Gastroesophageal sphincter (tissue), 4 donors: Measurements from ENCODE around the gene FHIP2A. TPM values are rescaled to one million over a fixed set of nuclear protein-coding genes. Genes with fewer than 3 reads are reported as not detected.
"Not testable (repeated sequence)": the region's sequence is repeated elsewhere in the genome, so short reads cannot be mapped to it uniquely, and the experiment has no call there.

Source experiments
- ATAC-seq: fragments of 150-250 bp; one replicate; pipeline ENCODE4 v1.9.1; 2016; ENCODE audit warnings: mild to moderate bottlenecking, moderate library complexity
- H3K27ac ChIP-seq, 4 donors: fragments of 200-600 bp; sonication (generic) in 3 of 4; 1 replicate in 3 of 4; 2 replicates in 1 of 4; pipeline ENCODE4 v1.5.1; 2016 to 2019
- H3K27me3 ChIP-seq: fragments of 200-600 bp; sonication (generic); one replicate; pipeline ENCODE4 v1.5.1; 2019
- H3K36me3 ChIP-seq, 2 donors: fragments of 200-600 bp; sonication (generic); one replicate each; pipeline ENCODE4 v1.5.1; 2019; ENCODE audit warnings: control low read depth in 1 of 2
- H3K4me1 ChIP-seq, 3 donors: fragments of 200-600 bp; sonication (generic); 1 replicate in 2 of 3; 2 replicates in 1 of 3; pipeline ENCODE4 v1.5.1; 2016 to 2019; ENCODE audit warnings: control low read depth in 2 of 3
- H3K4me3 ChIP-seq, 2 donors: fragments of 200-600 bp; sonication (generic); one replicate each; pipeline ENCODE4 v1.5.1; 2019; ENCODE audit warnings: mild to moderate bottlenecking in 1 of 2, moderate library complexity in 1 of 2
- H3K9me3 ChIP-seq, 3 donors: fragments of 200-600 bp; sonication (generic); one replicate each; pipeline ENCODE4 v1.5.1; 2017 to 2019; ENCODE audit warnings: control low read depth in 2 of 3
- EP300 ChIP-seq: sonication (generic); formaldehyde crosslinking; IDR thresholded peaks from one replicate; pipeline ENCODE4 v1.6.1; 2017; ENCODE audit warnings: antibody characterized with exemption, mild to moderate bottlenecking
- POLR2A ChIP-seq, 2 donors: fragments of 450-650 bp; IDR thresholded peaks; one replicate each; pipeline ENCODE4 v1.6.1; 2017; ENCODE audit warnings: antibody characterized with exemption in 2 of 2, mild to moderate bottlenecking in 2 of 2, moderate library complexity in 1 of 2
- POLR2AphosphoS5 ChIP-seq: sonication (generic); formaldehyde crosslinking; IDR thresholded peaks from one replicate; pipeline ENCODE4 v1.6.1; 2017; ENCODE audit warnings: antibody characterized with exemption
- WGBS, 2 donors: methylation state at CpG; one replicate each; pipeline ENCODE4 v1.1.5; 2018; ENCODE audit warnings: low coverage in 1 of 2; 5-methylcytosine and 5-hydroxymethylcytosine counted together
- total RNA-seq, 4 donors: library from RNA; depleted of rRNA; stranded (reverse); fragments of >200 nt; gene quantifications; one replicate each; pipeline ENCODE4 v1.1.0, GENCODE V29; 2016
- TF ChIP-seq, protein P1 (sequence below), 4 experiments: fragments of 200-600 bp in 2 of 4; fragments of 450-650 bp in 2 of 4; sonication (generic) in 1 of 4; IDR thresholded peaks; one replicate each; pipeline ENCODE4 v1.5.1; 2017 to 2019; ENCODE audit warnings: antibody characterized with exemption in 4 of 4, mild to moderate bottlenecking in 2 of 4, moderate library complexity in 2 of 4

The FHIP2A gene
- total RNA-seq, 4 donors from 2014 or later: 33.4 to 51.5 (median 35.9) TPM

DNA sequence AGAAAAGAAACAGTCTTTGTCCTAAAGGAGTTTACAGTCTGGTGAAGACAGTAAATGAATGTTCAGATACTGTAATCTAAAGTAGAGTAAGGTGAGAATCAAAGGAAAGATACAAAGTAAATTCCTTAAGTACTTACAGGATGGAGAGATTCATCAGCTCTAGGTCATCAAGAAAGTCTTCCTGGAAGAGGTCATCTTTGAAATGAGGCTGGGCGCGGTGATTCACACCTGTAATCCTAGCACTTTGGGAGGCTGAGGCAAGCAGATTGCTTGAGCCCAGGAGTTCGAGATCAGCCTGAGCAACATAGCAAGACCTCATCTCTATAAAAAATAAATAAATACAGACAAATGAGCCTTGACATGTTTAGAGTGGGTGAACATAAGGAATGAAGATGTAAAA lies 18.3 kb downstream of the FHIP2A start:
- peaks cover 12 to 100% of the 10 kb centered on the region in 2 donors for H3K36me3 ChIP-seq
- no peak overlapping the region for H3K27ac ChIP-seq
- no peaks in the 10 kb centered on the region for H3K27me3 ChIP-seq
- H3K4me1 ChIP-seq: no peaks in the 10 kb centered on the region
- H3K9me3 ChIP-seq: no peaks in the 10 kb centered on the region
- no peak overlapping the region for H3K4me3 ChIP-seq
- no peak for TF ChIP-seq POLR2A (IDR thresholded peaks at IDR 0.05)
- TF ChIP-seq, protein P1, sequence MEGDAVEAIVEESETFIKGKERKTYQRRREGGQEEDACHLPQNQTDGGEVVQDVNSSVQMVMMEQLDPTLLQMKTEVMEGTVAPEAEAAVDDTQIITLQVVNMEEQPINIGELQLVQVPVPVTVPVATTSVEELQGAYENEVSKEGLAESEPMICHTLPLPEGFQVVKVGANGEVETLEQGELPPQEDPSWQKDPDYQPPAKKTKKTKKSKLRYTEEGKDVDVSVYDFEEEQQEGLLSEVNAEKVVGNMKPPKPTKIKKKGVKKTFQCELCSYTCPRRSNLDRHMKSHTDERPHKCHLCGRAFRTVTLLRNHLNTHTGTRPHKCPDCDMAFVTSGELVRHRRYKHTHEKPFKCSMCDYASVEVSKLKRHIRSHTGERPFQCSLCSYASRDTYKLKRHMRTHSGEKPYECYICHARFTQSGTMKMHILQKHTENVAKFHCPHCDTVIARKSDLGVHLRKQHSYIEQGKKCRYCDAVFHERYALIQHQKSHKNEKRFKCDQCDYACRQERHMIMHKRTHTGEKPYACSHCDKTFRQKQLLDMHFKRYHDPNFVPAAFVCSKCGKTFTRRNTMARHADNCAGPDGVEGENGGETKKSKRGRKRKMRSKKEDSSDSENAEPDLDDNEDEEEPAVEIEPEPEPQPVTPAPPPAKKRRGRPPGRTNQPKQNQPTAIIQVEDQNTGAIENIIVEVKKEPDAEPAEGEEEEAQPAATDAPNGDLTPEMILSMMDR (IDR thresholded peaks at IDR 0.05): no peak
- no peak for TF ChIP-seq EP300
- TF ChIP-seq POLR2AphosphoS5: no peak
- 98 to 100% methylated on average over 3 of the region's 3 CpGs for WGBS, 2 donors
- ATAC-seq: no peak

GRCh38 chr10:114845978-114846693 lies 24.6 kb downstream of the FHIP2A start:
- 83 to 91% methylated on average over 8 of the region's 8 CpGs for WGBS, 2 donors
- TF ChIP-seq POLR2A (IDR thresholded peaks at IDR 0.05) (no peak), EP300 (no peak), POLR2AphosphoS5 (no peak)
- TF ChIP-seq, protein P1 (IDR thresholded peaks at IDR 0.05): no peak
- Histone ChIP-seq H3K4me1 (no peaks in the 10 kb centered on the region), H3K4me3 (no peak overlapping the region), H3K27me3 (no peaks in the 10 kb centered on the region), H3K9me3 (no peaks in the 10 kb centered on the region), H3K27ac (no peak overlapping the region), H3K36me3 (peaks cover 4 to 100% of the 10 kb centered on the region in 2 donors)
- no peak for ATAC-seq

DNA sequence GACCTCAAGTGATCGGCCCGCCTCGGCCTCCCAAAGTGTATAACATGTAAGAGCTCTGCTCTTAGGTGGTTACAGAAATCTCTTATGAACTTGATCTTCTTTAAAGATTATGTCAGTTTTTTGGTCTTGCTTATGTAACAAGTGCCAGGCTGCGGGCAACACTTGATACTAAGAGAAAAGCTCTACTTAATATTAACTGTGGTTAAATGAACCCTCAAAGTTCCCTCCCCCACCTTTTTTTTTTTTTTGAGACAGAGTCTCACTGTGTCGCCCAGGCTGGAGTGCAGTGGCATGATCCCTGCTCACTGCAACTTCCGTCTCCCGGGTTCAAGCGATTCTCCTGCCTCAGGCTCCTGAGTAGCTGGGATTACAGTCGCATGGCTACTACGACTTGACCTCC lies 25.9 kb downstream of the FHIP2A start:
- not testable (repeated sequence) for H3K27ac ChIP-seq, H3K4me3 ChIP-seq, ATAC-seq, H3K27me3 ChIP-seq, H3K4me1 ChIP-seq, H3K9me3 ChIP-seq
- H3K36me3 ChIP-seq: peaks cover 4 to 100% of the 10 kb centered on the region in 2 donors
- 87 to 89% methylated on average over 7 of the region's 10 CpGs for whole genome bisulfite sequencing, 2 donors

GRCh38 chr10:114849674-114850073 lies 28.1 kb downstream of the FHIP2A start:
- H3K4me1 ChIP-seq: no peaks in the 10 kb centered on the region
- H3K9me3 ChIP-seq: no peaks in the 10 kb centered on the region
- TF ChIP-seq POLR2AphosphoS5 (no peak), POLR2A (IDR thresholded peaks at IDR 0.05) (no peak)
- peaks cover 0 to 100% of the 10 kb centered on the region in 2 donors for H3K36me3 ChIP-seq
- 88 to 92% methylated on average over 3 to 4 of the region's 4 CpGs for WGBS, 2 donors
- no peak overlapping the region for H3K4me3 ChIP-seq
- no peak overlapping the region for H3K27ac ChIP-seq
- H3K27me3 ChIP-seq: no peaks in the 10 kb centered on the region
- no peak for ATAC-seq

- Histone ChIP-seq H3K9me3 (no peaks in the 10 kb centered on the region), H3K4me3 (no peak overlapping the region), H3K27me3 (no peaks in the 10 kb centered on the region), H3K27ac (no peak overlapping the region), H3K4me1 (no peaks in the 10 kb centered on the region), H3K36me3 (peaks cover 0 to 100% of the 10 kb centered on the region in 2 donors)
- WGBS, 2 donors: 67 to 93% methylated on average over 2 of the region's 2 CpGs
- ATAC-seq: no peak
- TF ChIP-seq, protein P1 (IDR thresholded peaks at IDR 0.05): no peak
- TF ChIP-seq EP300: no peak
- TF ChIP-seq POLR2A (IDR thresholded peaks at IDR 0.05): no peak
- TF ChIP-seq POLR2AphosphoS5: no peak
These were observed 28.5 kb downstream of the FHIP2A start for GRCh38 chr10:114850126-114850525.

GRCh38 chr10:114851336-114851735 lies 29.8 kb downstream of the FHIP2A start:
- Histone ChIP-seq H3K4me1 (peaks cover 0 to 11% (median 2%) of the 10 kb centered on the region in 3 donors), H3K27ac (no peak overlapping the region), H3K4me3 (no peak overlapping the region), H3K36me3 (peaks cover 0 to 100% of the 10 kb centered on the region in 2 donors), H3K27me3 (no peaks in the 10 kb centered on the region), H3K9me3 (no peaks in the 10 kb centered on the region)
- TF ChIP-seq POLR2AphosphoS5: no peak
- TF ChIP-seq, protein P1 (IDR thresholded peaks at IDR 0.05): no peak
- no peak for TF ChIP-seq POLR2A (IDR thresholded peaks at IDR 0.05)
- TF ChIP-seq EP300: no peak
- ATAC-seq: no peak
- WGBS, 2 donors: 90% methylated on average over 2 of the region's 2 CpGs
